HG03565 (cell line): ENCODE data around the gene STMND1.
"Not testable (repeated sequence)": the region's sequence is repeated elsewhere in the genome, so short reads cannot be mapped to it uniquely, and the experiment has no call there.

Source experiments
- ATAC-seq: cut with Tn5 transposase; IDR thresholded peaks from one replicate; pipeline ENCODE4 v1.9.1; 2021; ENCODE audit warnings: mild to moderate bottlenecking, moderate library complexity; ENCODE audit not compliant: unreplicated experiment

Gene STMND1

GRCh38 chr6:17101422-17102257 lies at the start of gene STMND1:
STMND1 (plus strand) TSS chr6:17102050; CDS start chr6:17102258, 208 bp downstream.
- no peak for ATAC-seq

GRCh38 chr6:17054647-17055046 lies 47.2 kb upstream of the STMND1 start:
- ATAC-seq = no peak

GRCh38 chr6:17057322-17057721 lies 44.5 kb upstream of the STMND1 start:
- ATAC-seq = no peak

GRCh38 chr6:17058550-17058949 lies 43.3 kb upstream of the STMND1 start:
- no peak for ATAC-seq

GRCh38 chr6:17059022-17059421 lies 42.8 kb upstream of the STMND1 start:
- no peak for ATAC-seq

GRCh38 chr6:17059850-17060249 lies 42.0 kb upstream of the STMND1 start:
- no peak for ATAC-seq

GRCh38 chr6:17061097-17061496 lies 40.8 kb upstream of the STMND1 start:
- ATAC-seq = no peak

GRCh38 chr6:17062871-17063440 lies 38.9 kb upstream of the STMND1 start:
- ATAC-seq = no peak

- no peak for ATAC-seq
These were observed 36.9 kb upstream of the STMND1 start for GRCh38 chr6:17064975-17065374.

GRCh38 chr6:17066610-17067009 lies 35.2 kb upstream of the STMND1 start:
- ATAC-seq = no peak

GRCh38 chr6:17068972-17069371 lies 32.9 kb upstream of the STMND1 start:
- not testable (repeated sequence) for ATAC-seq

GRCh38 chr6:17070400-17070799 lies 31.4 kb upstream of the STMND1 start:
- ATAC-seq = not testable (repeated sequence)

GRCh38 chr6:17073596-17073995 lies 28.3 kb upstream of the STMND1 start:
- ATAC-seq = not testable (repeated sequence)

- ATAC-seq = no peak
These were observed 20.6 kb upstream of the STMND1 start for GRCh38 chr6:17081273-17081672.

GRCh38 chr6:17081860-17082508 lies 19.9 kb upstream of the STMND1 start:
- ATAC-seq = no peak

GRCh38 chr6:17083397-17083796 lies 18.5 kb upstream of the STMND1 start:
- no peak for ATAC-seq

- ATAC-seq = no peak
These were observed 15.4 kb upstream of the STMND1 start for GRCh38 chr6:17086469-17086868.

GRCh38 chr6:17088091-17088611 lies 13.7 kb upstream of the STMND1 start:
- ATAC-seq = no peak

- no peak for ATAC-seq
These were observed 10.7 kb upstream of the STMND1 start for GRCh38 chr6:17091122-17091521.

- no peak for ATAC-seq
These were observed 8.2 kb upstream of the STMND1 start for GRCh38 chr6:17093686-17094085.

- ATAC-seq = no peak
These were observed 5.8 kb upstream of the STMND1 start for GRCh38 chr6:17096096-17096495.

- ATAC-seq = no peak
These were observed 5.2 kb upstream of the STMND1 start for GRCh38 chr6:17096652-17097051.
